ENCODE data around the gene GIPC1.
A peak's percentile ranks its signal among the peaks of the same experiment; 100 is the strongest.

GIPC1 gene

DNA sequence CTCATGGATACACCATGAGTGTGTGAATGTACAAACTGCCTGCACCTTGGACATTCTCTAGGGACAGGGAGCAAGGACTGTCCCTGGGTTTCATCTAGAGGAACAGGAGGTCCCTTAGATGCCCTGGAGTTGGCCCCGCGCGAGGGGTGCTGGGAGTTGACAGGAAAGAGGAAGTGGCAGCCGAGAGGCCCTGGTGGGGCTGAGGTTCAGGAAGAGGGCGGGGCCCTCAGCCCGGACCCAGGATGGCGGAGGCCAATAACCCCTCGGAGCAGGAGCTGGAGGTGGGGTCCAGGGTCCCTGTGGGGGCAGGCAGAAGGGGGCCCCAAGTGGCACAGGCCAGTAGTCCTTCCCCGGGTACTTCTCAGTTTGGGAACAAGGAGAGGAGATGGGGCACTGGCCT lies 55.9 kb downstream of the GIPC1 start:
- peak; percentile 67 for DNase-seq (ENCODE audit: low read depth)
- H3K4me3 ChIP-seq (ENCODE audit: low read depth, low read length): peak overlapping the region; percentile 59

DNA sequence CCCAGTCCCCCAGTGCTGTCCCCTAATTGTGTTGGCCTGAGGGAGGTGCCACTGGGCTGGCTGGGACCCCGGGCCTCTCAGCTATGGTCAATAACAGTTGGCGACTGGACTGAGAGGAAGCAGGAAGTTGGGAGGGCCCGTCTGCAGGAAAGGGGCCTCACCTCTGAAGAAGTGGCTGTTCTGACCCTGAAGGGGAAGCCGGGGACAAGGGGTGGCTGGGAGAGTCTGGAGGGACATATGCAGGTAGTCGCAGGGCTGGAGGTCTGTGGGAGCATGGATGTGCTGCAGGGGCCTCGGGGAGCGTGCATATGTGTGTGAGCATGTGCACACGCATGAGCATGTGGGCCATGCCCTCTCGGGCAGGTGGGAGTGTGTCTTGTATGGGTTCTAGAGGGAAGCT lies 56.9 kb downstream of the GIPC1 start:
- TF ChIP-seq, protein P1, sequence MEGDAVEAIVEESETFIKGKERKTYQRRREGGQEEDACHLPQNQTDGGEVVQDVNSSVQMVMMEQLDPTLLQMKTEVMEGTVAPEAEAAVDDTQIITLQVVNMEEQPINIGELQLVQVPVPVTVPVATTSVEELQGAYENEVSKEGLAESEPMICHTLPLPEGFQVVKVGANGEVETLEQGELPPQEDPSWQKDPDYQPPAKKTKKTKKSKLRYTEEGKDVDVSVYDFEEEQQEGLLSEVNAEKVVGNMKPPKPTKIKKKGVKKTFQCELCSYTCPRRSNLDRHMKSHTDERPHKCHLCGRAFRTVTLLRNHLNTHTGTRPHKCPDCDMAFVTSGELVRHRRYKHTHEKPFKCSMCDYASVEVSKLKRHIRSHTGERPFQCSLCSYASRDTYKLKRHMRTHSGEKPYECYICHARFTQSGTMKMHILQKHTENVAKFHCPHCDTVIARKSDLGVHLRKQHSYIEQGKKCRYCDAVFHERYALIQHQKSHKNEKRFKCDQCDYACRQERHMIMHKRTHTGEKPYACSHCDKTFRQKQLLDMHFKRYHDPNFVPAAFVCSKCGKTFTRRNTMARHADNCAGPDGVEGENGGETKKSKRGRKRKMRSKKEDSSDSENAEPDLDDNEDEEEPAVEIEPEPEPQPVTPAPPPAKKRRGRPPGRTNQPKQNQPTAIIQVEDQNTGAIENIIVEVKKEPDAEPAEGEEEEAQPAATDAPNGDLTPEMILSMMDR (IDR thresholded peaks at IDR 0.05; ENCODE audit: low read depth, low read length, missing control alignments): no peak
- no peak overlapping the region for H3K4me3 ChIP-seq (ENCODE audit: low read depth, low read length)
- no peak for DNase-seq (ENCODE audit: low read depth)

More for the DNA sequence above, 55.9 kb downstream of the GIPC1 start:
- TF ChIP-seq, protein P1 (IDR thresholded peaks at IDR 0.05; ENCODE audit: low read depth, low read length, missing control alignments): no peak

DNA sequence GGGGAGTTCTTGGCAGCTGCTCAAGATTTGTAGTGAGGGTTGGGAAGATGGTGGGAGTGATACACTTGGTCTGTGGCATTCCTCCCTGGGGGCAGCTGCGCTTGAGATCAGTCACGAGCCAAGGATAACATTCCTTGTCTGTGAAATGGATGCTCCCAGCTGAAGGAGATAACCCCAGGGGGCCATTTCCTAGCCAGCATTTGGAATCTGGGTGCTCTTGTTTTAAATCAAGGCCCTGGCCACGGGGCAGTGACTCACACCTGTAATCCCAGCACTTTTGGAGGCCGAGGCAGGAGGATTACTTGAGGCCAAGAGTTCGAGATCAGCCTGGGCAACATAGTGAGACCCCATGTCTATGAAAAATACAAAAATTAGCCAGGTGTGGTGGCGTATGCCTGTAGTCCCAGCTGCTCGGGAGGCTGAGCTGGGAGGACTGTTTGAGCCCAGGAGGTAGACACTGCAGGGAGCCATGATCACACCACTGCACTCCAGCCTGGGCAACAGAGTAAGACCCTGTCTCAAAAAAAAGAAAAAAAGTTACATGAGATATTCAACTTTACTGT lies 58.3 kb downstream of the GIPC1 start:
- no peak for DNase-seq (ENCODE audit: low read depth)
- no peak overlapping the region for H3K4me3 ChIP-seq (ENCODE audit: low read depth, low read length)
- TF ChIP-seq, protein P1 (IDR thresholded peaks at IDR 0.05; ENCODE audit: low read depth, low read length, missing control alignments): no peak

DNA sequence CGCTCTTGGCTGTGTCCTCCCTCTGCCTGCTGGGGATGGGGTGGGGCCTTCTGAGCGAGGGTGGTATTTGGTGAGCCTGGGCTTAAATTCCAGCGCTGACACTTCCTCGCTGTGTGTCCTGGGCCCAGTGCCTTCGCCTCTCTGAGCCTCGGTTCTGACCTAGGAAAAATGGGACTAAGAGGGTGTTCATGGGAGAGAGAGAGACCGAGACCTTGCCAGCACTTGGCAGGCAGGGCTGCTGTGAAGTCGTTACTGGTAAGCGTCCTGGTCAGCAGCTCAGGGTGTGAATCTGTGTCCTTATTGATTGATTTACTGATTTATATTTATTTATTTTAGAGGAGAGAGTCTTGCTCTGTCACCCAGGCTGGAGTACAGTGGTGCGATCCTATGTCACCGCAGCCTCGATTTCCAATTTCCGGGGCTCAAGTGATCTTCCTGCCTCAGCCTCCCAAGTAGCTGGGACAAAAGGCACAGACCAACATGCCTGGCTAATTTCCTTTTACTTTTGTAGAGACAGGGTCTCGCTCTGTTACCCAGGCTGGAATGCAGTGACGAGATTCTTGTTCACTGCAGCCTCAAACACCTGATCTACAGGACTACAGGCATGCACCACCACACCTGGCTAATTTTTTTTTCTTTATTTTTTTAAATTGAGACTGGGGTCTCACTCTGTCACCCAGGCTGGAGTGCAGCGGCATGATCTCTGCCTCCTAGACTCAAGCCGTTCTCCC lies 60.4 kb downstream of the GIPC1 start:
- TF ChIP-seq, protein P1 (IDR thresholded peaks at IDR 0.05; ENCODE audit: low read depth, low read length, missing control alignments): no peak
- H3K4me3 ChIP-seq (ENCODE audit: low read depth, low read length): no peak overlapping the region
- DNase-seq (ENCODE audit: low read depth): no peak

DNA sequence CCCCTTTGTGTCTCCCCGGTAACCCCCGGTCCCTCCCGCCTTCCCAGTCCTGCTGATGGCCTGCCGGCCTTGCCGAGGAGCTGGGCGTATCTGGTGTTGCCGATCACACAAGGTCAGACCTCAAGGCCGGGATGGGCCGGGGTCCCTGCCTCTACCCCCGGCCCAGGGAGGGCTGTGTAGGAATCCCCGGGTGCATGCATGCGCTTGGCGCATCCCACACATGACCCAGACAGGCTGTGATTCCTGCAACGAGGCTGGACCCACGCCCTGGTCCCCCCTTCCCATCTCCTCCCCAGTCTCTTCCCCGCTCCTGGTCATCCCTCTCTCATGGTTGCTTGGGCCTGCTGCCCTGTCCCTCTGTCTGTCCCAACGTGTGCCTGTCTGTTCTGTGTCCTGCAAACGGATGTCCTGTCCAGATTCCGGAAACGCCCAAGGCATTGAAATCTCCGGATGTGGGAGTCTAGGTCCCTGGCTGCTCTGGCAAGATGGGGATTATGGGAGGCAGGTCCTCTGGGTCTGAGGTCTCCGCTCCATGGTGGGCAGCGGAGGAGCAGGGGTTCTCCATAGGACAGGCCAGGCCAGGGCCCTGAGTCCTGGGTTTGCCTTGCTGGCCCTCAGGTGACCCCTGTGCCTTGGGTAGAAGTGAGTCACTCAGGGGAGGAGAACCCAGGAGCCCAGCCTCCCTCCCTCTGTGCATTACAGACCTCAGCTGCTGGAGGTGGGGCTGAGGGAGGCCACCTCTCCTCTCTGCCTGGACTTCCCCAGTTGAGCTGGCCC lies 61.2 kb downstream of the GIPC1 start:
- TF ChIP-seq, protein P1 (IDR thresholded peaks at IDR 0.05; ENCODE audit: low read depth, low read length, missing control alignments): no peak
- no peak for DNase-seq (ENCODE audit: low read depth)
- no peak overlapping the region; the same call in 1 of the 2 replicates for H3K4me3 ChIP-seq (ENCODE audit: low read depth, low read length)

DNA sequence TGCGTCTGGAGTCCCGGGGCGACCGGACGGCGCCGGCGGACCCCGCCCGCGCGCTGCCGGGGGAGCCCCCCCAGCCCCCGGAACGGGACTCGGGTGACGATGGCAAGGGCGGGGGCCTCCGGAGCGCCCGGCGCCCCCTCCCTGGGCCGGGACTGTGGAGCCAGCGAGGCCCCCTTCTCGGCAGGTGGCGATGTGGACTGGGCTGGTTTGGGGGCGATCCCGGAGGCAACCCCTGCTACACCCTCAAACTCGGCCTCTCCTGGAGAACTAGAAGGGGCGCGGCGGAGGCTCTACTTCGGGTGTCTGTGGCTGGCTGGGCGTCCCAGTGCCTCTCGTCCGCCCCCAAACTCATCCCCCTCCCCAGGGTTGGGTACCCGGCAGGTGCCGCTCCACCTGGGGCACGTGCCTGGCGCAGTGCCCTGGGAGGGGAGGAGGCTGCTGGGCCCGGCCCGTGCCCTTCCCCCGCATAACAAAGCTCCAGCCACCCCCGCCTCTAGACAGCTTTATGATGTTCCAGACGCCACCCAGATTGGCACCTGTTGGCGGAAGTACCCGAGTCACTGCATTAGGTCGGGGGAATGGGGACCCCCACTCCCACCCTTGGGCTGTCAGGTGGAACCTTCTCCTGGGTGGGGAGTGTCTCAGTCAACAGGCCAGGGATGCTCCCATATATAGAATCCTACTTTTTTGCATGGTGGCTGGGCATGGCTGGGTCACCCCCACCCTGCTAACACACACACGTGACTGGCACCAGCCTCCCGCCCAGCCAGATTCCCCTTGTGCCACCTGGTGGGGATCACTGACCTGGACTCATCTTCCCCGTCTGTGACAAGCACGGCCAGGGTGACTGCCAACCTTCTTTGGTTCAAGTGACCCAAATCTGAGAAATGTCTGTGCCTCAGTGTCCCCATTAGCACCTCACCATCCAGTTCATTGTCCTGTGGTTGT lies 62.1 kb downstream of the GIPC1 start:
- no peak for DNase-seq (ENCODE audit: low read depth)
- H3K4me3 ChIP-seq (ENCODE audit: low read depth, low read length): peak overlapping the region; percentile 84
- TF ChIP-seq, protein P1 (IDR thresholded peaks at IDR 0.05; ENCODE audit: low read depth, low read length, missing control alignments): no peak

All from GM12864 (cell line).